ENCODE data around the gene CHST7. TPM values are rescaled to one million over a fixed set of nuclear protein-coding genes. Genes with fewer than 3 reads are reported as not detected.

Gene CHST7
- total RNA-seq, 1 experiment from 2014 or later: 7.7 TPM

DNA sequence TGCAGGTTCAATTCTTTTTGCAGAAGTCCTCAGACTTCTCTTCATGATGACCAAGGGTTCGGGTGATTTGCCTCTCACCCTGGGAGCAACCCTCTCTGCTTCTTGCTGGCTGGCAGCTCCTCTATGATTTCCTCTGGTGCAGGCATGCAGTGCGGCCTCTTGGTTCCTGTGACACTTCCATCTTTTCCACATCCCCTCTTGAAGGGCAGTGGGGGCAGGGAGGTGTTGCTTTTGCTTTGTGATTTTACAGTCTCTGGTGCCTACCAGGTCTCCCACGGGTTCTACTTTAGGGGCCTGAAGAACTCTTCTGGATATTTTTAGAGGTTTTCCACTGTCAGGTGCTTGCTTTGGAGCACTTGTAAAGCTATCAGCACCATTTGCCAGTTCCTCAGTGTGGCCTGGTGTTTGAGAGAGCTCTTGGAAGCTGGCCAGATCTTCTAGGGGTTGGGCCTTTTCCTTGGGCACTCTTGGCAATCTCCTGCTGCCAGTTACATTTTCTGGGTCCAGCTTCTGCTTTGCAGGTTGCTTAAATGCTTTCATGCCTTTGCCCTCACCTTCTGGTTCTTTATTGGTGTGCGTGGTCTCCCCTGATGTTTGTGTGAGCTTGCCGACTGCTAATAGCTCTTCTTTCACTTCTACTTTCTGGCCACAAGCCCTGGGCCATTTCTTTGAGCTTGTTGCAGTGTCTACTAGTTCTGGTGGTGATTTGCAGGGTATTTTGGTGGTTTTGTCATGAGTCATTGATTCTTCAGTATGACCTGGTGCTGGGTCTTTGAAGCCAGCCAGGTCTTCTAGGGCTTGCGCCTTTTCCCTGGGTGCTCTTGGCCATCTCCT lies 11.5 kb upstream of the CHST7 start:
- no peaks in the 10 kb centered on the region for H3K9me3 ChIP-seq (ENCODE audit: control insufficient read depth in 1 of 2, insufficient read depth in 1 of 2, low read depth in 1 of 2, low read length in 2 of 2)
- ChIA-PET POLR2A (no interaction called here), RAD21 (ENCODE audit: low non-redundant PET in 1 of 2, low total read pairs in 2 of 2, uncharacterized antibody in 2 of 2, unreplicated experiment in 2 of 2) (no interaction called here), CTCF (no interaction called here)
- no peak overlapping the region for H3K4me3 ChIP-seq (replicated peaks in 1 of 2; ENCODE audit: low read depth in 1 of 2, low read length in 2 of 2)
- H3K36me3 ChIP-seq (ENCODE audit: control insufficient read depth in 1 of 2, insufficient read depth in 2 of 2, low read length in 2 of 2): no peaks in the 10 kb centered on the region
- BruUV-seq (replicated peaks): no TSS peak
- no peaks in the 10 kb centered on the region for H4K20me1 ChIP-seq (ENCODE audit: insufficient read depth)
- no peak overlapping the region for H2AFZ ChIP-seq (ENCODE audit: low read depth, low read length, poor library complexity, severe bottlenecking)
- H3K27me3 ChIP-seq (ENCODE audit: insufficient read depth, low read length): no peaks in the 10 kb centered on the region
- ATAC-seq (no peak), DNase-seq (ENCODE audit: low read depth, low spot score) (no peak)
- H3K4me1 ChIP-seq (ENCODE audit: control insufficient read depth in 1 of 2, insufficient read depth in 2 of 2, low read length in 2 of 2): peaks cover 0 to 4% of the 10 kb centered on the region in 2 experiments; a peak in 2 of 4 replicates
- no peak for TF ChIP-seq RAD21 (IDR thresholded peaks at IDR 0.05; ENCODE audit: low read depth)
- intact Hi-C loops (cut with micrococcal nuclease): no loop called here
- no peak overlapping the region for H3K4me2 ChIP-seq (ENCODE audit: low read length)
- no peak overlapping the region for H3K27ac ChIP-seq (ENCODE audit: low read depth, low read length)
- no peaks in the 10 kb centered on the region for H3K9me2 ChIP-seq (ENCODE audit: insufficient read depth)
- no peak overlapping the region for H3K9ac ChIP-seq (ENCODE audit: low read length)
- no peaks in the 10 kb centered on the region for H3K79me2 ChIP-seq (ENCODE audit: insufficient read depth, low read length)

DNA sequence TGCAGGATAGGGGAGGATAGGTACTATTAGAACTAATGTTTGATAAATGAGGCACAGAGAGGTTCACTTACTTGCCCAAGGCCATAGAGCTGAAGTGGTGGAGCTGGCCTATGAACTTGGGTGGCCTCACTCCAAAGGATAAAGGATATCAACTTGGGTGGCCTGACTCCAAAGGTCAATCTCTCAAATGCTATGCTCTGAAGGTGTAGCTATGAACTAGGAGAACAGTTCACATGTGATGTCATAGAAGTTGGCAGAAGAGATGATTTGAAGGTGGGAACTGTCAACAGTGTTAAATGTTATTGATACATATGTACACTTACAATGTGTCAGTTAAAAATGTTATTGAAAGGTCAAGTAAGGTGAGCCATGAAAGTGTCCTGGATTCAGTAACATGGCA lies 6.2 kb upstream of the CHST7 start:
- Histone ChIP-seq H3K36me3 (ENCODE audit: control insufficient read depth in 1 of 2, insufficient read depth in 2 of 2, low read length in 2 of 2) (no peaks in the 10 kb centered on the region), H3K9me2 (ENCODE audit: insufficient read depth) (no peaks in the 10 kb centered on the region), H4K20me1 (ENCODE audit: insufficient read depth) (no peaks in the 10 kb centered on the region), H3K27ac (ENCODE audit: low read depth, low read length) (no peak overlapping the region), H3K9ac (ENCODE audit: low read length) (no peak overlapping the region), H3K4me3 (replicated peaks in 1 of 2; ENCODE audit: low read depth in 1 of 2, low read length in 2 of 2) (no peak overlapping the region), H2AFZ (ENCODE audit: low read depth, low read length, poor library complexity, severe bottlenecking) (no peak overlapping the region), H3K79me2 (ENCODE audit: insufficient read depth, low read length) (no peaks in the 10 kb centered on the region), H3K4me2 (ENCODE audit: low read length) (no peak overlapping the region), H3K27me3 (ENCODE audit: insufficient read depth, low read length) (no peaks in the 10 kb centered on the region), H3K9me3 (ENCODE audit: control insufficient read depth in 1 of 2, insufficient read depth in 1 of 2, low read depth in 1 of 2, low read length in 2 of 2) (no peaks in the 10 kb centered on the region), H3K4me1 (ENCODE audit: control insufficient read depth in 1 of 2, insufficient read depth in 2 of 2, low read length in 2 of 2) (peaks cover 0 to 7% of the 10 kb centered on the region in 2 experiments; a peak in 2 of 4 replicates)
- intact Hi-C loops (cut with micrococcal nuclease): no loop called here
- ChIA-PET RAD21 (ENCODE audit: low non-redundant PET in 1 of 2, low total read pairs in 2 of 2, uncharacterized antibody in 2 of 2, unreplicated experiment in 2 of 2) (no interaction called here), POLR2A (no interaction called here), CTCF (no interaction called here)
- no TSS peak for BruUV-seq (replicated peaks)
- no peak for TF ChIP-seq YY1 (IDR thresholded peaks at IDR 0.05; ENCODE audit: extremely low read depth, insufficient replicate concordance, low read depth, low read length)
- TF ChIP-seq CTCF (IDR thresholded peaks at IDR 0.05 in 2 of 3, conservative IDR thresholded peaks at IDR 0.05 in 1 of 3; ENCODE audit: borderline replicate concordance in 1 of 3, insufficient read depth in 1 of 3, low read depth in 2 of 3, low read length in 2 of 3): no peak
- no peak for DNase-seq (ENCODE audit: low read depth, low spot score)
- ATAC-seq: no peak

Data from HCT116 (cell line).